HG03565 (cell line): ENCODE results near the gene CDK8.
"Not testable (repeated sequence)": the region's sequence is repeated elsewhere in the genome, so short reads cannot be mapped to it uniquely, and the experiment has no call there.

ENCODE experiments used
- ATAC-seq: cut with Tn5 transposase; IDR thresholded peaks from one replicate; pipeline ENCODE4 v1.9.1; 2021; ENCODE audit warnings: mild to moderate bottlenecking, moderate library complexity; ENCODE audit not compliant: unreplicated experiment

CDK8 gene

GRCh38 chr13:26310003-26310402, 56.1 kb downstream of the CDK8 start:
- no peak for ATAC-seq

GRCh38 chr13:26310470-26310869, 56.5 kb downstream of the CDK8 start:
- no peak for ATAC-seq

GRCh38 chr13:26312019-26312418, 58.1 kb downstream of the CDK8 start:
- not testable (repeated sequence) for ATAC-seq

- ATAC-seq: not testable (repeated sequence)
Measured at GRCh38 chr13:26316095-26316494, 62.2 kb downstream of the CDK8 start.

GRCh38 chr13:26320766-26321165, 66.8 kb downstream of the CDK8 start:
- ATAC-seq: no peak

GRCh38 chr13:26323127-26323526, 69.2 kb downstream of the CDK8 start:
- ATAC-seq: no peak

GRCh38 chr13:26323764-26324163, 69.8 kb downstream of the CDK8 start:
- no peak for ATAC-seq

GRCh38 chr13:26324294-26324693, 70.4 kb downstream of the CDK8 start:
- ATAC-seq: no peak

GRCh38 chr13:26324867-26325266, 70.9 kb downstream of the CDK8 start:
- no peak for ATAC-seq

GRCh38 chr13:26325876-26326275, 71.9 kb downstream of the CDK8 start:
- peak; percentile 60 for ATAC-seq

- no peak for ATAC-seq
Measured at GRCh38 chr13:26326562-26326961, 72.6 kb downstream of the CDK8 start.

GRCh38 chr13:26327940-26328725, 74.2 kb downstream of the CDK8 start:
- ATAC-seq: no peak

- no peak for ATAC-seq
Measured at GRCh38 chr13:26335158-26335557, 81.2 kb downstream of the CDK8 start.

- no peak for ATAC-seq
Measured at GRCh38 chr13:26340807-26341206, 86.9 kb downstream of the CDK8 start.

GRCh38 chr13:26342898-26343297, 89.0 kb downstream of the CDK8 start:
- no peak for ATAC-seq

GRCh38 chr13:26343816-26344215, 89.9 kb downstream of the CDK8 start:
- ATAC-seq: no peak

GRCh38 chr13:26344980-26345379, 91.1 kb downstream of the CDK8 start:
- ATAC-seq: no peak

- no peak for ATAC-seq
Measured at GRCh38 chr13:26348966-26349365, 95.0 kb downstream of the CDK8 start.

- ATAC-seq: no peak
Measured at GRCh38 chr13:26362261-26362660, 108.3 kb downstream of the CDK8 start.

GRCh38 chr13:26370553-26370952, 116.6 kb downstream of the CDK8 start:
- no peak for ATAC-seq

GRCh38 chr13:26372747-26373146, 118.8 kb downstream of the CDK8 start:
- ATAC-seq: no peak

- no peak for ATAC-seq
Measured at GRCh38 chr13:26376430-26376829, 122.5 kb downstream of the CDK8 start.

- no peak for ATAC-seq
Measured at GRCh38 chr13:26377038-26377437, 123.1 kb downstream of the CDK8 start.
